WTC11 (cell line): ENCODE measurements around the gene SAT1.

Experiments used
- CBFB ChIP-seq: sonication (generic); formaldehyde crosslinking; IDR thresholded peaks from 2 replicates; pipeline ENCODE4 v1.8.1; 2022; ENCODE audit warnings: mild to moderate bottlenecking, low read depth, missing genetic modification reagents
- ESRRA ChIP-seq: sonication (generic); formaldehyde crosslinking; IDR thresholded peaks from 2 replicates; pipeline ENCODE4 v1.8.1; 2022; ENCODE audit warnings: mild to moderate bottlenecking, missing genetic modification reagents, borderline replicate concordance
- JUN ChIP-seq: sonication (generic); formaldehyde crosslinking; IDR thresholded peaks from 2 replicates; pipeline ENCODE4 v1.8.0; 2023; ENCODE audit warnings: mild to moderate bottlenecking, missing genetic modification reagents
- KAT7 ChIP-seq: sonication (generic); formaldehyde crosslinking; IDR thresholded peaks from 2 replicates; pipeline ENCODE4 v1.8.1; 2023; ENCODE audit warnings: missing genetic modification reagents, mild to moderate bottlenecking, borderline replicate concordance
- NR2C2 ChIP-seq: sonication (generic); formaldehyde crosslinking; IDR thresholded peaks from 2 replicates; pipeline ENCODE4 v1.8.0; 2022; ENCODE audit warnings: mild to moderate bottlenecking, missing genetic modification reagents
- SMAD3 ChIP-seq: sonication (generic); formaldehyde crosslinking; IDR thresholded peaks from 2 replicates; pipeline ENCODE4 v1.8.0; 2022; ENCODE audit warnings: missing genetic modification reagents, mild to moderate bottlenecking, borderline replicate concordance
- SP1 ChIP-seq: sonication (generic); formaldehyde crosslinking; conservative IDR thresholded peaks from 2 replicates; pipeline ENCODE4 v1.8.1; 2022; ENCODE audit warnings: missing genetic modification reagents
- ZBTB21 ChIP-seq: sonication (generic); formaldehyde crosslinking; IDR thresholded peaks from 2 replicates; pipeline ENCODE4 v1.8.1; 2023; ENCODE audit warnings: mild to moderate bottlenecking, missing genetic modification reagents, borderline replicate concordance
- TF ChIP-seq, protein P1 (sequence below): sonication (generic); formaldehyde crosslinking; IDR thresholded peaks from 2 replicates; pipeline ENCODE4 v1.8.0; 2022; ENCODE audit warnings: mild to moderate bottlenecking, missing genetic modification reagents
- TF ChIP-seq, protein P2 (sequence below): fragments of 200-600 bp; IDR thresholded peaks from 2 replicates; pipeline ENCODE4 v1.8.0; 2022; ENCODE audit warnings: antibody characterized with exemption
- TF ChIP-seq, protein P3 (sequence below): sonication (generic); formaldehyde crosslinking; conservative IDR thresholded peaks from 2 replicates; pipeline ENCODE4 v1.8.1; 2022; ENCODE audit warnings: mild to moderate bottlenecking, missing genetic modification reagents
- TF ChIP-seq, protein P4 (sequence below): sonication (generic); formaldehyde crosslinking; IDR thresholded peaks from 2 replicates; pipeline ENCODE4 v1.8.1; 2022; ENCODE audit warnings: low read depth, missing genetic modification reagents, borderline replicate concordance
- TF ChIP-seq, protein P5 (sequence below): sonication (generic); formaldehyde crosslinking; IDR thresholded peaks from 2 replicates; pipeline ENCODE4 v1.8.1; 2022; ENCODE audit warnings: mild to moderate bottlenecking, missing genetic modification reagents, moderate library complexity, borderline replicate concordance

DNA sequence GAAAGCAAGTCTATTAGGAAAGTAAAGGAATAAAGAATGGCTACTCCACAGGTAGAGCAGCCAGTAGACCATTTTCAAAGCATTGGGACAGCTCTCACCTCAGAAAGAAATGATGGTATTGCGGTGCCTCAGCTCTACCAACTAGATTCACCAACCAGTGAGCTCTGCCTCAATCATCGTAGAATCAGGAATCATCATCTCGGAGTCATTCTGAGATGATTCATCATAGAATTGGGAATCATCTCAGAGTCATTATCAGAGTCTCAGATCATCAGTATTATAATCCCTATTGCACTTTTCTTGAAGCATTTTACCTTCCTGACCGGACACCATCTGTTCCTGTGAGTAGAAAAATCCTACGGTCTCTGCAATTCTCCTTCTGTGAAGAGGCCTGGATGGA, 17.5 kb upstream of the SAT1 start:
- no peak for TF ChIP-seq SMAD3 (CRISPR knock-in tag)
- TF ChIP-seq NR2C2 (CRISPR knock-in tag) = no peak
- TF ChIP-seq, protein P1, sequence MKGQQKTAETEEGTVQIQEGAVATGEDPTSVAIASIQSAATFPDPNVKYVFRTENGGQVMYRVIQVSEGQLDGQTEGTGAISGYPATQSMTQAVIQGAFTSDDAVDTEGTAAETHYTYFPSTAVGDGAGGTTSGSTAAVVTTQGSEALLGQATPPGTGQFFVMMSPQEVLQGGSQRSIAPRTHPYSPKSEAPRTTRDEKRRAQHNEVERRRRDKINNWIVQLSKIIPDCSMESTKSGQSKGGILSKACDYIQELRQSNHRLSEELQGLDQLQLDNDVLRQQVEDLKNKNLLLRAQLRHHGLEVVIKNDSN (CRISPR knock-in tag) = no peak
- no peak for TF ChIP-seq JUN
- TF ChIP-seq, protein P2, sequence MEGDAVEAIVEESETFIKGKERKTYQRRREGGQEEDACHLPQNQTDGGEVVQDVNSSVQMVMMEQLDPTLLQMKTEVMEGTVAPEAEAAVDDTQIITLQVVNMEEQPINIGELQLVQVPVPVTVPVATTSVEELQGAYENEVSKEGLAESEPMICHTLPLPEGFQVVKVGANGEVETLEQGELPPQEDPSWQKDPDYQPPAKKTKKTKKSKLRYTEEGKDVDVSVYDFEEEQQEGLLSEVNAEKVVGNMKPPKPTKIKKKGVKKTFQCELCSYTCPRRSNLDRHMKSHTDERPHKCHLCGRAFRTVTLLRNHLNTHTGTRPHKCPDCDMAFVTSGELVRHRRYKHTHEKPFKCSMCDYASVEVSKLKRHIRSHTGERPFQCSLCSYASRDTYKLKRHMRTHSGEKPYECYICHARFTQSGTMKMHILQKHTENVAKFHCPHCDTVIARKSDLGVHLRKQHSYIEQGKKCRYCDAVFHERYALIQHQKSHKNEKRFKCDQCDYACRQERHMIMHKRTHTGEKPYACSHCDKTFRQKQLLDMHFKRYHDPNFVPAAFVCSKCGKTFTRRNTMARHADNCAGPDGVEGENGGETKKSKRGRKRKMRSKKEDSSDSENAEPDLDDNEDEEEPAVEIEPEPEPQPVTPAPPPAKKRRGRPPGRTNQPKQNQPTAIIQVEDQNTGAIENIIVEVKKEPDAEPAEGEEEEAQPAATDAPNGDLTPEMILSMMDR = no peak
- TF ChIP-seq CBFB (CRISPR knock-in tag) = no peak
- TF ChIP-seq, protein P3, sequence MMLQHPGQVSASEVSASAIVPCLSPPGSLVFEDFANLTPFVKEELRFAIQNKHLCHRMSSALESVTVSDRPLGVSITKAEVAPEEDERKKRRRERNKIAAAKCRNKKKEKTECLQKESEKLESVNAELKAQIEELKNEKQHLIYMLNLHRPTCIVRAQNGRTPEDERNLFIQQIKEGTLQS (CRISPR knock-in tag) = no peak
- no peak for TF ChIP-seq KAT7
- TF ChIP-seq, protein P4, sequence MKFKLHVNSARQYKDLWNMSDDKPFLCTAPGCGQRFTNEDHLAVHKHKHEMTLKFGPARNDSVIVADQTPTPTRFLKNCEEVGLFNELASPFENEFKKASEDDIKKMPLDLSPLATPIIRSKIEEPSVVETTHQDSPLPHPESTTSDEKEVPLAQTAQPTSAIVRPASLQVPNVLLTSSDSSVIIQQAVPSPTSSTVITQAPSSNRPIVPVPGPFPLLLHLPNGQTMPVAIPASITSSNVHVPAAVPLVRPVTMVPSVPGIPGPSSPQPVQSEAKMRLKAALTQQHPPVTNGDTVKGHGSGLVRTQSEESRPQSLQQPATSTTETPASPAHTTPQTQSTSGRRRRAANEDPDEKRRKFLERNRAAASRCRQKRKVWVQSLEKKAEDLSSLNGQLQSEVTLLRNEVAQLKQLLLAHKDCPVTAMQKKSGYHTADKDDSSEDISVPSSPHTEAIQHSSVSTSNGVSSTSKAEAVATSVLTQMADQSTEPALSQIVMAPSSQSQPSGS (CRISPR knock-in tag) = no peak
- no peak for TF ChIP-seq SP1 (CRISPR knock-in tag)
- TF ChIP-seq, protein P5, sequence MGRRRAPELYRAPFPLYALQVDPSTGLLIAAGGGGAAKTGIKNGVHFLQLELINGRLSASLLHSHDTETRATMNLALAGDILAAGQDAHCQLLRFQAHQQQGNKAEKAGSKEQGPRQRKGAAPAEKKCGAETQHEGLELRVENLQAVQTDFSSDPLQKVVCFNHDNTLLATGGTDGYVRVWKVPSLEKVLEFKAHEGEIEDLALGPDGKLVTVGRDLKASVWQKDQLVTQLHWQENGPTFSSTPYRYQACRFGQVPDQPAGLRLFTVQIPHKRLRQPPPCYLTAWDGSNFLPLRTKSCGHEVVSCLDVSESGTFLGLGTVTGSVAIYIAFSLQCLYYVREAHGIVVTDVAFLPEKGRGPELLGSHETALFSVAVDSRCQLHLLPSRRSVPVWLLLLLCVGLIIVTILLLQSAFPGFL (CRISPR knock-in tag) = no peak
- TF ChIP-seq ZBTB21 (CRISPR knock-in tag) = no peak
- TF ChIP-seq ESRRA (CRISPR knock-in tag) = no peak
